ENCODE results near the gene RNPS1. TPM values are rescaled to one million over a fixed set of nuclear protein-coding genes. Genes with fewer than 3 reads are reported as not detected.
A peak's percentile ranks its signal among the peaks of the same experiment; 100 is the strongest.
"Not testable (repeated sequence)": the region's sequence is repeated elsewhere in the genome, so short reads cannot be mapped to it uniquely, and the experiment has no call there.

Gene RNPS1
- total and polyA plus RNA-seq, 12 donors, result 83.5 to 176 (median 110) TPM

DNA sequence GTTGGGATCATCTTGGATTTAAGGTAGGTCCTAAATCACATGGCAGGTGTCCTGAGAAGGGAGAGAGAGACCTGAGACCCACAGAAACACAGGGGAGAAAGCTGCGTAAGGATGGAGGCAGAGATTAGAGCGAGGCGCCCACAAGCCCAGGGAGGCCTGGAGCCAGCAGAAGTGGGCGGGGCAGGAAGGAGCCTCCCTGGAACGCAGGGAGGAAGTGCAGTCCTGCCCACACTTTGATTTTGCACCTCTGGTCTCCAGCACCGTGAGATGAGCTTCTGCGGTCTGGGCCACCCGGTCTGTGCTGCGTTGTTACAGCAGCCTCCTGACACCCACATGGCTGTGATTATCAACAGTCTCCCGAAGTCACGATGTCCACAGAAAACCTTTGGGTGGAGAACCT, 25.3 kb downstream of the RNPS1 start:
- H3K27ac ChIP-seq, result no peak overlapping the region
- no peaks in the 10 kb centered on the region for H3K27me3 ChIP-seq
- no peak for DNase-seq
- peaks cover 0 to 47% of the 10 kb centered on the region in 2 donors for H3K36me3 ChIP-seq (replicated peaks in 1 of 2)
- H3K4me3 ChIP-seq, result no peak overlapping the region
- H3K9me3 ChIP-seq (replicated peaks in 1 of 3), result no peaks in the 10 kb centered on the region
- WGBS, 4 donors, result 73 to 90% (median 79%) methylated on average over 5 to 11 of the region's 11 CpGs
- H3K4me1 ChIP-seq (replicated peaks in 1 of 2), result peaks cover 0 to 7% of the 10 kb centered on the region in 2 donors
- TF ChIP-seq, protein P1, sequence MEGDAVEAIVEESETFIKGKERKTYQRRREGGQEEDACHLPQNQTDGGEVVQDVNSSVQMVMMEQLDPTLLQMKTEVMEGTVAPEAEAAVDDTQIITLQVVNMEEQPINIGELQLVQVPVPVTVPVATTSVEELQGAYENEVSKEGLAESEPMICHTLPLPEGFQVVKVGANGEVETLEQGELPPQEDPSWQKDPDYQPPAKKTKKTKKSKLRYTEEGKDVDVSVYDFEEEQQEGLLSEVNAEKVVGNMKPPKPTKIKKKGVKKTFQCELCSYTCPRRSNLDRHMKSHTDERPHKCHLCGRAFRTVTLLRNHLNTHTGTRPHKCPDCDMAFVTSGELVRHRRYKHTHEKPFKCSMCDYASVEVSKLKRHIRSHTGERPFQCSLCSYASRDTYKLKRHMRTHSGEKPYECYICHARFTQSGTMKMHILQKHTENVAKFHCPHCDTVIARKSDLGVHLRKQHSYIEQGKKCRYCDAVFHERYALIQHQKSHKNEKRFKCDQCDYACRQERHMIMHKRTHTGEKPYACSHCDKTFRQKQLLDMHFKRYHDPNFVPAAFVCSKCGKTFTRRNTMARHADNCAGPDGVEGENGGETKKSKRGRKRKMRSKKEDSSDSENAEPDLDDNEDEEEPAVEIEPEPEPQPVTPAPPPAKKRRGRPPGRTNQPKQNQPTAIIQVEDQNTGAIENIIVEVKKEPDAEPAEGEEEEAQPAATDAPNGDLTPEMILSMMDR (IDR thresholded peaks at IDR 0.05), result no peak
- TF ChIP-seq POLR2A (IDR thresholded peaks at IDR 0.05), result no peak
- intact Hi-C loops (cut with DNase I), result no loop called here

DNA sequence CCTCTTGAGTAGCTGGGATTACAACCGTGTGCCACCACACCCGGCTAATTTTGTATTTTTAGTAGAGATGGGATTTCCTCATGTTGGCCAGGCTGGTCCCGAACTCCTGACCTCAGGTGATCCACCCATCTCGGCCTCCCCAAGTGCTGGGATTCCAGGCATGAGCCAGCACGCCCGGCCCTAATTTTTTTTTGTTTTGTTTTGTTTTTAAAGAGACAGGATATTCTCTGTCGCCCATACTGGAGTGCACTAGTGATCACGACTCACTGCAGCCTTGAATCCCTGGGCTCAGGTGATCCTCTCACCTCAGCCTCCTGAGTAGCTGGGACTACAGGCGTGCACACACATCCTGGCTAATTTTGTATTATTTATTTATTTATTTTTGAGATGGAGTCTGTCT, 27.6 kb downstream of the RNPS1 start:
- 76 to 84% (median 82%) methylated on average over 9 of the region's 9 CpGs for WGBS, 4 donors
- Histone ChIP-seq H3K36me3 (replicated peaks in 1 of 2) (peaks cover 0 to 38% of the 10 kb centered on the region in 2 donors), H3K4me1 (replicated peaks in 1 of 2) (peaks cover 12 to 21% of the 10 kb centered on the region in 2 donors)
- intact Hi-C loops (cut with DNase I); H3K27me3 ChIP-seq; H3K4me3 ChIP-seq; H3K27ac ChIP-seq; H3K9me3 ChIP-seq (replicated peaks in 1 of 3); DNase-seq: not testable (repeated sequence)

DNA sequence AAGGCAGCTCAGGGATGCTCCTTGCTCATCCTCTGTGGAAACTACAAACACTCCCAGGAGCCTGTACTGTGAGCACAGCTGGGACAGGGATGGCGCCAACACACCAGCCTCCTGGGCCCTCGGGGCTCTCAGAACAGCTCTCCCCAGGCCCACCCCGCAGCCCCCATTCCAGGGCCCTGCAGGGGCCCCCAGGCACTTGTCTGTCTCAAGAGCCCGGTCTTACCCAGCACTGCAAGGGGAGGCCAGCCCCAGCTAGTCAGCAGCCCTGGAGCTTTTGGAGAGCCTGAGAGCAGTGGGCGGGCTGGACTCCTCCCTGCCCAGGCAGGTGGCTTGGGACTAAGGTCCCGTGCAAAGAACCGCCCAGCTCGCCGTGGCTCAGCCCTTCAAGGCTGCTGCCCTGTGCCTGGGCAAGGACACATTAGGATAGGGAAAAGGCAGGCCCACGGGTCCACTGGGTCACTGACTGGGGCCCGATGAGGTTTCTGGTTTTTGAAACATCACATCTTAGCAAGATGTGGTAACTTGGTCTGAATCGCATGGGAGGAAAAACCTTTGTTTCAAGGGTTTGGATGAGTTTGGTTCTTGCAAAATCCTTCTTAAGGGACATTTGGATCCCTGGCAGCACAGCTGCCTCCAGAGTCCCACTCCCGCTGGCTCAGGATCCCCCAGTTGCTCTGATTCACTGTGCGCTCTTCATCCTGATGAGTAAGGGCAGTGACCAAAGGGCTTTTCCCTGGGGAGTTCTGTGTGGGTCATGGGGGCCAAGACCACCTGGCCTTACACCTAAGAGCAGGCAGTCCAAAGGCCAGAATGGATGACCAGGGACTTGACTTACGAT, 28.9 kb downstream of the RNPS1 start:
- 51 to 63% (median 61%) methylated on average over 7 to 15 of the region's 15 CpGs for WGBS, 4 donors
- Histone ChIP-seq H3K27ac (peak overlapping the region in 1 of 5 donors; percentile 32), H3K4me1 (replicated peaks in 1 of 2) (peaks cover 12 to 21% of the 10 kb centered on the region in 2 donors), H3K9me3 (replicated peaks in 1 of 3) (no peaks in the 10 kb centered on the region), H3K4me3 (no peak overlapping the region), H3K36me3 (replicated peaks in 1 of 2) (peaks cover 0 to 39% of the 10 kb centered on the region in 2 donors), H3K27me3 (peaks cover 9% of the 10 kb centered on the region)
- DNase-seq, result peak in 5 of 7 donors; percentile 52 to 72 (median 70)
- intact Hi-C loops (cut with DNase I), result no loop called here
- TF ChIP-seq POLR2A (IDR thresholded peaks at IDR 0.05), result no peak
- TF ChIP-seq, protein P1 (IDR thresholded peaks at IDR 0.05), result no peak

DNA sequence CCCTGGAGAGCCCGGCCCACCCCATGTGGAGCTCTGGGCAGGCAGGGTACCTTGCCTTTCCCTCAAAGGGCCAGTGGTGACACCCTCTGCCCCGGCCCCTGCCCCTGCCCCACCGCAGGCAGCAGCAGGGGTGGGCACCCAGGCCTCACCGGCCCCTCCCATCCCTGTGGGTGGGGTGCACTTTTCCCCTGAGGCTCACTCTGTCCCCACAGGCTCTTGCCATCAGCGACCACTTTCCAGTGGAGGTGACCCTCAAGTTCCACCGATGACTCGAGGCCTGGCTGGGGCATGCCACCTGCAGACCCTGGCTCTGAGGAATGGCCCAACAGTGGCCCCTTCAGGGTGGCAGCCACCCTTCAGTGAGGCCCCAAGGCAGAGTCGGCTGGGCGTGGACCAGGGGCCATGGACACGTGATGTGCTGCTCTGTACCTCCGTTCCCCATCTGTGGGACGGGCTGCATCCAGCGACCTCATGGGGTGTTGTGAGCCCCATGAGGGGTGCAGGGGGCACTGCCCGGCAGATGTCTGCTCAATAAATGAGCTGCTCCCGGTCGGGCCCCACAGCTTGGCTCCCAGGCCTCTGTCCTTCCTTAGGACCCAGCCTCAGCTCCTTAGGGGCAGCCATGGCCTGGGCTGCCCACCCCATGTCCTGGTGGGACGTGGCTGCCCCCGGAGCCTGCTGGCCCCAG, 29.6 kb downstream of the RNPS1 start:
- peaks cover 9% of the 10 kb centered on the region for H3K27me3 ChIP-seq
- no peak overlapping the region for H3K27ac ChIP-seq
- peaks cover 0 to 39% of the 10 kb centered on the region in 2 donors for H3K36me3 ChIP-seq (replicated peaks in 1 of 2)
- WGBS, 4 donors, result 63 to 80% (median 66%) methylated on average over 1 to 18 of the region's 18 CpGs
- intact Hi-C loops (cut with DNase I), result no loop called here
- DNase-seq, result no peak
- no peak overlapping the region for H3K4me3 ChIP-seq
- TF ChIP-seq, protein P1 (IDR thresholded peaks at IDR 0.05), result no peak
- TF ChIP-seq POLR2A (IDR thresholded peaks at IDR 0.05), result no peak
- peaks cover 12 to 21% of the 10 kb centered on the region in 2 donors for H3K4me1 ChIP-seq (replicated peaks in 1 of 2)
- no peaks in the 10 kb centered on the region for H3K9me3 ChIP-seq (replicated peaks in 1 of 3)

Data from adrenal gland (tissue), 12 donors.